AG20443 (cell line): ENCODE results near the gene VTI1B.

ENCODE experiments used
- DNase-seq: peaks from one replicate; pipeline ENCODE4 v3.0.0; 2012; ENCODE audit warnings: low spot score, mixed read lengths

Gene VTI1B

GRCh38 chr14:67679006-67679405 lies 4.6 kb upstream of the VTI1B start:
- DNase-seq: no peak

GRCh38 chr14:67675219-67675582 lies 769 bp upstream of the VTI1B start:
- DNase-seq: no peak

- peak; percentile 81 for DNase-seq
Observed at GRCh38 chr14:67674139-67674479, 323 bp downstream of the VTI1B start.

- DNase-seq: no peak
Observed at GRCh38 chr14:67673451-67673850, 981 bp downstream of the VTI1B start.

- DNase-seq: no peak
Observed at GRCh38 chr14:67668559-67668958, 5.9 kb downstream of the VTI1B start.

GRCh38 chr14:67666750-67667449 lies 7.5 kb downstream of the VTI1B start:
- peak; percentile 63 for DNase-seq

- DNase-seq: peak; percentile 63
Observed at GRCh38 chr14:67665868-67666267, 8.6 kb downstream of the VTI1B start.

GRCh38 chr14:67663633-67664032 lies 10.8 kb downstream of the VTI1B start:
- DNase-seq: no peak

- peak; percentile 44 for DNase-seq
Observed at GRCh38 chr14:67653651-67654280, 20.7 kb downstream of the VTI1B start.

- DNase-seq: no peak
Observed at GRCh38 chr14:67652189-67652588, 22.2 kb downstream of the VTI1B start.

- DNase-seq: peak; percentile 81
Observed at GRCh38 chr14:67650694-67651093, 23.7 kb downstream of the VTI1B start.

- no peak for DNase-seq
Observed at GRCh38 chr14:67650151-67650550, 24.3 kb downstream of the VTI1B start.

GRCh38 chr14:67646131-67646530 lies 28.3 kb downstream of the VTI1B start:
- no peak for DNase-seq

- no peak for DNase-seq
Observed at GRCh38 chr14:67645414-67645813, 29.0 kb downstream of the VTI1B start.

GRCh38 chr14:67644428-67644827 lies 30.0 kb downstream of the VTI1B start:
- no peak for DNase-seq

- DNase-seq: no peak
Observed at GRCh38 chr14:67643713-67644112, 30.7 kb downstream of the VTI1B start.

- DNase-seq: no peak
Observed at GRCh38 chr14:67641902-67642749, 32.3 kb downstream of the VTI1B start.

- no peak for DNase-seq
Observed at GRCh38 chr14:67641480-67641879, 33.0 kb downstream of the VTI1B start.

GRCh38 chr14:67638642-67639041 lies 35.8 kb downstream of the VTI1B start:
- DNase-seq: no peak

- DNase-seq: no peak
Observed at GRCh38 chr14:67636361-67636919, 38.0 kb downstream of the VTI1B start.

- no peak for DNase-seq
Observed at GRCh38 chr14:67633451-67634147, 40.8 kb downstream of the VTI1B start.

GRCh38 chr14:67630938-67631337 lies 43.5 kb downstream of the VTI1B start:
- no peak for DNase-seq
